ENCODE data around the gene NRXN3. TPM values are rescaled to one million over a fixed set of nuclear protein-coding genes. Genes with fewer than 3 reads are reported as not detected.

Gene NRXN3
- total and polyA plus RNA-seq, 4 donors = 1.4 to 8.3 (median 4.4) TPM

DNA sequence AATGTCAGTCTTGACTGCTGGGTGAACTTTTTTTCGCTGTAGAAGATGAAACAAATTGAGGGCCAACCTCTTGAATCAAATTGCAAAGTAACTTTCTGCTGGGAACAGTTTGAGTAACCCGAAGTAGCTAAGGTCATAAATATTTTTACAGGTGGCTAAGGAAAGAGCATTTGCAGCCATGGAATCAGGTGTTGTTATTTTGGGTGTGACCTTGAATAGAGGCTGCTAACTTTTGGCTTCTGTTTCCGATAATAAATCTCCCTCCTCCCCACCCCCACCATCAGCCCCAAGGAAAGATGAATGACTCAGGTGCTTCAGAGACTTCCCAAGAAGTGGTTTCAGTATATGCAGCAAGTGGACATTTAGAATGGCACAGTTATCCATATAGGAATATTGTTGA is 1469.4 kb downstream of the NRXN3 start:
- no peak overlapping the region for H3K4me3 ChIP-seq
- H3K9me3 ChIP-seq (ENCODE audit: control insufficient read depth in 4 of 4, insufficient read depth in 3 of 4, low read length in 3 of 4) = peaks cover 0 to 4% (median 0%) of the 10 kb centered on the region in 4 donors
- ATAC-seq (ENCODE audit: insufficient read depth, low FRiP score) = no peak
- no peak overlapping the region for H3K9ac ChIP-seq (ENCODE audit: insufficient read depth in 1 of 2, low read length in 2 of 2)
- TF ChIP-seq CTCF (IDR thresholded peaks at IDR 0.05; ENCODE audit: control extremely low read depth, extremely low read depth) = no peak
- no peak overlapping the region for H3K27ac ChIP-seq (ENCODE audit: low read depth in 1 of 2, low read length in 1 of 2)
- no peaks in the 10 kb centered on the region for H3K36me3 ChIP-seq (ENCODE audit: control insufficient read depth in 4 of 4, insufficient read depth in 4 of 4, low read length in 4 of 4)
- 75 to 76% methylated on average over 3 of the region's 3 CpGs for WGBS, 2 donors
- no peak for DNase-seq
- H3K27me3 ChIP-seq (ENCODE audit: control insufficient read depth in 3 of 3, insufficient read depth in 3 of 3, low read length in 2 of 3) = no peaks in the 10 kb centered on the region
- H3K4me1 ChIP-seq (ENCODE audit: control insufficient read depth in 5 of 5, insufficient read depth in 5 of 5, low read length in 5 of 5) = no peaks in the 10 kb centered on the region

- Histone ChIP-seq H3K36me3 (ENCODE audit: control insufficient read depth in 4 of 4, insufficient read depth in 4 of 4, low read length in 4 of 4) (no peaks in the 10 kb centered on the region), H3K27me3 (ENCODE audit: control insufficient read depth in 3 of 3, insufficient read depth in 3 of 3, low read length in 2 of 3) (no peaks in the 10 kb centered on the region), H3K4me3 (no peak overlapping the region), H3K9me3 (ENCODE audit: control insufficient read depth in 4 of 4, insufficient read depth in 3 of 4, low read length in 3 of 4) (no peaks in the 10 kb centered on the region), H3K4me1 (ENCODE audit: control insufficient read depth in 5 of 5, insufficient read depth in 5 of 5, low read length in 5 of 5) (no peaks in the 10 kb centered on the region), H3K9ac (ENCODE audit: insufficient read depth in 1 of 2, low read length in 2 of 2) (no peak overlapping the region), H3K27ac (ENCODE audit: low read depth in 1 of 2, low read length in 1 of 2) (no peak overlapping the region)
- TF ChIP-seq CTCF (IDR thresholded peaks at IDR 0.05; ENCODE audit: control extremely low read depth, extremely low read depth) = no peak
- DNase-seq (no peak), ATAC-seq (ENCODE audit: insufficient read depth, low FRiP score) (no peak)
- 81 to 94% methylated on average over 4 of the region's 4 CpGs for WGBS, 2 donors
These were observed 1471.2 kb downstream of the NRXN3 start for GRCh38 chr14:79641371-79641770.

DNA sequence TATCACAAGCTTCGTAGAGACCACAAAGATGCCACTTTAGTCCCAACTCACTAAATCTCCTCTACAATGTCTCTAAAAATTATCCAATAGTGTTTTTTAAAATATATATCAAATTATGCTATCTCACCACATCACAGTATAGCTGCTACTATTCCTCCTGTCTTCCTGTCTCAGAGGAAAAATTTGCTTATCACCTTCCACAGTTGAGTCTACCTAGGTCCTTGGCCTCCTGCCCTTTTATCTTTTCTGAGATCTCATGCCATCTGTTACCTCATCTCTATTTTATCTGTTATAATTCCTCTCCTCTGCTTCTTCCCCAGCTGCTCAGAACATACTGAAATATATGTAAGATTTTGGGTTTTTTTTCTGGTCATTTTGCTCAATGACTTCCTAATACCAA is 1473.0 kb downstream of the NRXN3 start:
- H3K9me3 ChIP-seq (ENCODE audit: control insufficient read depth in 4 of 4, insufficient read depth in 3 of 4, low read length in 3 of 4) = no peaks in the 10 kb centered on the region
- no peaks in the 10 kb centered on the region for H3K4me1 ChIP-seq (ENCODE audit: control insufficient read depth in 5 of 5, insufficient read depth in 5 of 5, low read length in 5 of 5)
- no peaks in the 10 kb centered on the region for H3K36me3 ChIP-seq (ENCODE audit: control insufficient read depth in 4 of 4, insufficient read depth in 4 of 4, low read length in 4 of 4)
- WGBS, 2 donors = 67 to 97% methylated on average over 1 of the region's 1 CpG
- no peak overlapping the region for H3K9ac ChIP-seq (ENCODE audit: insufficient read depth in 1 of 2, low read length in 2 of 2)
- H3K27me3 ChIP-seq (ENCODE audit: control insufficient read depth in 3 of 3, insufficient read depth in 3 of 3, low read length in 2 of 3) = no peaks in the 10 kb centered on the region
- no peak overlapping the region for H3K4me3 ChIP-seq
- DNase-seq (no peak), ATAC-seq (ENCODE audit: insufficient read depth, low FRiP score) (no peak)
- no peak overlapping the region for H3K27ac ChIP-seq (ENCODE audit: low read depth in 1 of 2, low read length in 1 of 2)
- no peak for TF ChIP-seq CTCF (IDR thresholded peaks at IDR 0.05; ENCODE audit: control extremely low read depth, extremely low read depth)

- ATAC-seq (ENCODE audit: insufficient read depth, low FRiP score) = no peak
- WGBS, 2 donors = 88 to 94% methylated on average over 2 of the region's 2 CpGs
- Histone ChIP-seq H3K9ac (ENCODE audit: insufficient read depth in 1 of 2, low read length in 2 of 2) (no peak overlapping the region), H3K36me3 (ENCODE audit: control insufficient read depth in 4 of 4, insufficient read depth in 4 of 4, low read length in 4 of 4) (no peaks in the 10 kb centered on the region), H3K27ac (ENCODE audit: low read depth in 1 of 2, low read length in 1 of 2) (no peak overlapping the region), H3K4me3 (no peak overlapping the region), H3K9me3 (ENCODE audit: control insufficient read depth in 4 of 4, insufficient read depth in 3 of 4, low read length in 3 of 4) (no peaks in the 10 kb centered on the region), H3K4me1 (ENCODE audit: control insufficient read depth in 5 of 5, insufficient read depth in 5 of 5, low read length in 5 of 5) (no peaks in the 10 kb centered on the region), H3K27me3 (ENCODE audit: control insufficient read depth in 3 of 3, insufficient read depth in 3 of 3, low read length in 2 of 3) (no peaks in the 10 kb centered on the region)
- TF ChIP-seq CTCF (IDR thresholded peaks at IDR 0.05; ENCODE audit: control extremely low read depth, extremely low read depth) = no peak
- no peak for DNase-seq
These were observed 1475.7 kb downstream of the NRXN3 start for GRCh38 chr14:79645753-79646362.

Data from lung (tissue), 12 donors.